Naive thymus-derived CD4-positive, alpha-beta T cell (primary cell): ENCODE data around the gene TNPO1. TPM values are rescaled to one million over a fixed set of nuclear protein-coding genes. Genes with fewer than 3 reads are reported as not detected.

Source experiments
- ATAC-seq: fragments of 150-1000 bp; cut with Tn5 transposase; 2 replicates; pipeline ENCODE4 v1.10.0; 2021; ENCODE audit warnings: mild to moderate bottlenecking, moderate library complexity
- CTCF ChIA-PET: fragments of 350-600 bp; sonication (Branson Sonifier 250); formaldehyde crosslinking; loops from one replicate; lab custom pipeline; 2021; ENCODE audit warnings: antibody characterized with exemption; lab: Charles Lee
- POLR2A ChIA-PET: fragments of 350-600 bp; sonication (Branson Sonifier 250); formaldehyde crosslinking; loops from one replicate; lab custom pipeline; 2021; ENCODE audit warnings: antibody characterized with exemption, inconsistent platforms; lab: Charles Lee
- DNase-seq, 9 donors: peaks; one replicate each; pipeline versions ENCODE4 v3.0.0 to v3.0.0-alpha.2; 2020 to 2022; ENCODE audit warnings: mixed read lengths in 1 of 9
- H3K27ac ChIP-seq: one replicate; pipeline ENCODE4 v1.7.0; 2013; ENCODE audit warnings: mild to moderate bottlenecking, low read depth, low read length, moderate library complexity
- H3K27me3 ChIP-seq, 2 donors: one replicate each; pipeline ENCODE4 v1.7.0; 2013; ENCODE audit warnings: low read length in 2 of 2, mild to moderate bottlenecking in 2 of 2, moderate library complexity in 2 of 2; ENCODE audit not compliant: control insufficient read depth in 2 of 2, insufficient read depth in 2 of 2
- H3K36me3 ChIP-seq, 3 experiments: 1 replicate in 2 of 3; 2 replicates in 1 of 3; pipeline ENCODE4 v1.7.0; 2013; ENCODE audit warnings: low read length in 3 of 3, mild to moderate bottlenecking in 3 of 3, moderate library complexity in 1 of 3; ENCODE audit not compliant: insufficient read depth in 3 of 3, control insufficient read depth in 2 of 3
- H3K4me1 ChIP-seq, 2 donors: one replicate each; pipeline ENCODE4 v1.7.0; 2013; ENCODE audit warnings: low read length in 2 of 2, mild to moderate bottlenecking in 2 of 2, moderate library complexity in 1 of 2; ENCODE audit not compliant: control insufficient read depth in 2 of 2, insufficient read depth in 2 of 2
- H3K4me3 ChIP-seq: 2 replicates; pipeline ENCODE4 v1.7.0; 2013; ENCODE audit warnings: mild to moderate bottlenecking, low read length
- H3K9me3 ChIP-seq, 3 experiments: 1 replicate in 2 of 3; 2 replicates in 1 of 3; pipeline ENCODE4 v1.7.0; 2013; ENCODE audit warnings: low read length in 3 of 3; ENCODE audit not compliant: control insufficient read depth in 2 of 3
- H3K27ac Mint-ChIP-seq, 9 donors: one replicate each; pipeline ENCODE4 v1.8.0; 2020 to 2022; ENCODE audit warnings: mixed read lengths in 9 of 9, mild to moderate bottlenecking in 8 of 9, moderate library complexity in 5 of 9, inconsistent platforms in 2 of 9
- H3K27me3 Mint-ChIP-seq, 5 donors: one replicate each; pipeline ENCODE4 v1.8.0; 2021 to 2022; ENCODE audit warnings: mixed read lengths in 5 of 5, mild to moderate bottlenecking in 1 of 5
- H3K36me3 Mint-ChIP-seq, 5 donors: one replicate each; pipeline ENCODE4 v1.8.0; 2020 to 2022; ENCODE audit warnings: mixed read lengths in 5 of 5, mild to moderate bottlenecking in 3 of 5, inconsistent platforms in 1 of 5
- H3K4me1 Mint-ChIP-seq, 7 donors: one replicate each; pipeline ENCODE4 v1.8.0; 2020 to 2022; ENCODE audit warnings: mixed read lengths in 7 of 7, mild to moderate bottlenecking in 3 of 7, inconsistent platforms in 1 of 7
- H3K4me3 Mint-ChIP-seq, 10 donors: one replicate each; pipeline ENCODE4 v1.8.0; 2020 to 2022; ENCODE audit warnings: mild to moderate bottlenecking in 10 of 10, mixed read lengths in 10 of 10, moderate library complexity in 6 of 10, inconsistent platforms in 2 of 10
- H3K9me3 Mint-ChIP-seq, 11 donors: one replicate each; pipeline ENCODE4 v1.8.0; 2020 to 2022; ENCODE audit warnings: mixed read lengths in 11 of 11, mild to moderate bottlenecking in 4 of 11, inconsistent platforms in 1 of 11, moderate library complexity in 1 of 11
- intact Hi-C, 2 donors: fragments of 100-400 bp; cut with micrococcal nuclease; formaldehyde crosslinking; loops; one replicate each; pipeline ENCODE4 v1.15.1; 2023
- polyA plus RNA-seq, 2 donors: library from polyadenylated mRNA; unstranded; fragments of 300-500 nt; fragmentation: Illumina TruSeq; gene quantifications; one replicate each; pipeline ENCODE4 v1.2.3, GENCODE V29; 2021
- total RNA-seq, 6 experiments: library from RNA in 5 of 6; stranded (reverse) in 5 of 6; gene quantifications; 1 replicate in 5 of 6; 2 replicates in 1 of 6; pipeline ENCODE4 v1.2.3 and lab custom pipeline; 2021 to 2026

TNPO1 gene
- total and polyA plus RNA-seq, 7 experiments from 2014 or later: 52.8 to 96.3 (median 74.4) TPM

GRCh38 chr5:72822944-72823343, 6.5 kb downstream of the TNPO1 start:
- ATAC-seq: no peak
- ChIA-PET CTCF (no interaction called here), POLR2A (no interaction called here)
- Histone ChIP-seq H3K27me3 (no peaks in the 10 kb centered on the region), H3K4me3 (no peak overlapping the region), H3K27ac (no peak overlapping the region), H3K4me1 (peaks cover 0 to 10% of the 10 kb centered on the region in 2 donors), H3K9me3 (no peaks in the 10 kb centered on the region), H3K36me3 (no peaks in the 10 kb centered on the region)
- intact Hi-C loops: no loop called here
- Mint-ChIP-seq H3K4me3 (no peak overlapping the region), H3K36me3 (no peaks in the 10 kb centered on the region), H3K4me1 (peaks cover 8 to 22% (median 21%) of the 10 kb centered on the region in 7 donors), H3K27ac (no peak overlapping the region), H3K27me3 (no peaks in the 10 kb centered on the region), H3K9me3 (no peaks in the 10 kb centered on the region)
- no peak for DNase-seq

GRCh38 chr5:72829707-72830106, 13.2 kb downstream of the TNPO1 start:
- POLR2A ChIA-PET: no interaction called here
- H3K9me3 ChIP-seq: no peaks in the 10 kb centered on the region
- no peaks in the 10 kb centered on the region for H3K36me3 ChIP-seq
- H3K4me1 ChIP-seq: no peaks in the 10 kb centered on the region
- Mint-ChIP-seq H3K36me3 (peaks cover 0 to 3% (median 0%) of the 10 kb centered on the region in 5 donors), H3K9me3 (no peaks in the 10 kb centered on the region), H3K27me3 (peaks cover 0 to 11% (median 0%) of the 10 kb centered on the region in 5 donors), H3K4me3 (no peak overlapping the region), H3K4me1 (peaks cover 0 to 15% (median 4%) of the 10 kb centered on the region in 7 donors), H3K27ac (no peak overlapping the region)
- CTCF ChIA-PET: interaction anchor here (0.7 to 1.1 kb wide), 2 partner anchors 19 to 137 kb away, joined by 3 read pairs; no protein-coding TSS in a partner anchor
- intact Hi-C loops: no loop called here
- no peak for DNase-seq
- no peaks in the 10 kb centered on the region for H3K27me3 ChIP-seq
- ATAC-seq: no peak
- no peak overlapping the region for H3K27ac ChIP-seq
- no peak overlapping the region for H3K4me3 ChIP-seq

GRCh38 chr5:72830362-72830761, 13.9 kb downstream of the TNPO1 start:
- Histone ChIP-seq H3K4me3 (no peak overlapping the region), H3K36me3 (no peaks in the 10 kb centered on the region), H3K27me3 (no peaks in the 10 kb centered on the region), H3K9me3 (no peaks in the 10 kb centered on the region), H3K4me1 (no peaks in the 10 kb centered on the region), H3K27ac (no peak overlapping the region)
- no peak overlapping the region for H3K4me3 Mint-ChIP-seq
- H3K27ac Mint-ChIP-seq: no peak overlapping the region
- intact Hi-C loops: no loop called here
- DNase-seq (no peak), ATAC-seq (no peak)
- H3K4me1 Mint-ChIP-seq: peaks cover 0 to 15% (median 4%) of the 10 kb centered on the region in 7 donors
- H3K36me3 Mint-ChIP-seq: peaks cover 0 to 6% (median 0%) of the 10 kb centered on the region in 5 donors
- peaks cover 0 to 11% (median 0%) of the 10 kb centered on the region in 5 donors for H3K27me3 Mint-ChIP-seq
- ChIA-PET CTCF (no interaction called here), POLR2A (no interaction called here)
- no peaks in the 10 kb centered on the region for H3K9me3 Mint-ChIP-seq

- Mint-ChIP-seq H3K27me3 (peaks cover 0 to 11% (median 0%) of the 10 kb centered on the region in 5 donors), H3K4me1 (peaks cover 0 to 18% (median 6%) of the 10 kb centered on the region in 7 donors), H3K27ac (no peak overlapping the region), H3K9me3 (no peaks in the 10 kb centered on the region), H3K4me3 (no peak overlapping the region), H3K36me3 (peaks cover 0 to 8% (median 0%) of the 10 kb centered on the region in 5 donors)
- Histone ChIP-seq H3K4me1 (no peaks in the 10 kb centered on the region), H3K36me3 (no peaks in the 10 kb centered on the region), H3K9me3 (no peaks in the 10 kb centered on the region), H3K27ac (no peak overlapping the region), H3K4me3 (no peak overlapping the region), H3K27me3 (no peaks in the 10 kb centered on the region)
- ATAC-seq (no peak), DNase-seq (no peak)
- intact Hi-C loops: loop anchor here in 1 of 2 donors (2.0 kb wide), 1 partner anchor 19 kb away; no protein-coding TSS in a partner anchor
- POLR2A ChIA-PET: no interaction called here
- CTCF ChIA-PET: interaction anchor here (0.9 kb wide), 1 partner anchor 220 kb away, joined by 3 read pairs; no protein-coding TSS in a partner anchor
Observed at GRCh38 chr5:72831685-72832084, 15.2 kb downstream of the TNPO1 start.

GRCh38 chr5:72834924-72835323, 18.5 kb downstream of the TNPO1 start:
- Mint-ChIP-seq H3K4me1 (peaks cover 0 to 18% (median 12%) of the 10 kb centered on the region in 7 donors), H3K27me3 (peaks cover 0 to 31% (median 0%) of the 10 kb centered on the region in 5 donors), H3K27ac (no peak overlapping the region), H3K9me3 (no peaks in the 10 kb centered on the region), H3K36me3 (peaks cover 0 to 8% (median 0%) of the 10 kb centered on the region in 5 donors), H3K4me3 (no peak overlapping the region)
- H3K36me3 ChIP-seq: no peaks in the 10 kb centered on the region
- no peaks in the 10 kb centered on the region for H3K9me3 ChIP-seq
- no peaks in the 10 kb centered on the region for H3K4me1 ChIP-seq
- ChIA-PET POLR2A (no interaction called here), CTCF (no interaction called here)
- no peak overlapping the region for H3K27ac ChIP-seq
- intact Hi-C loops: no loop called here
- no peak overlapping the region for H3K4me3 ChIP-seq
- DNase-seq (no peak), ATAC-seq (no peak)
- no peaks in the 10 kb centered on the region for H3K27me3 ChIP-seq

- Histone ChIP-seq H3K27me3 (no peaks in the 10 kb centered on the region), H3K4me3 (no peak overlapping the region), H3K27ac (no peak overlapping the region), H3K9me3 (no peaks in the 10 kb centered on the region), H3K36me3 (no peaks in the 10 kb centered on the region), H3K4me1 (no peaks in the 10 kb centered on the region)
- Mint-ChIP-seq H3K9me3 (no peaks in the 10 kb centered on the region), H3K27ac (no peak overlapping the region), H3K4me3 (no peak overlapping the region), H3K36me3 (peaks cover 0 to 8% (median 0%) of the 10 kb centered on the region in 5 donors), H3K27me3 (peaks cover 0 to 36% (median 0%) of the 10 kb centered on the region in 5 donors), H3K4me1 (peaks cover 0 to 25% (median 11%) of the 10 kb centered on the region in 7 donors)
- POLR2A ChIA-PET: no interaction called here
- CTCF ChIA-PET: no interaction called here
- no peak for DNase-seq
- intact Hi-C loops: no loop called here
- ATAC-seq: no peak
Observed at GRCh38 chr5:72835633-72836032, 19.2 kb downstream of the TNPO1 start.

- Mint-ChIP-seq H3K4me1 (peaks cover 0 to 30% (median 11%) of the 10 kb centered on the region in 7 donors), H3K4me3 (no peak overlapping the region), H3K27me3 (peaks cover 0 to 45% (median 0%) of the 10 kb centered on the region in 5 donors), H3K27ac (no peak overlapping the region), H3K9me3 (no peaks in the 10 kb centered on the region), H3K36me3 (peaks cover 0 to 8% (median 0%) of the 10 kb centered on the region in 5 donors)
- ChIA-PET POLR2A (no interaction called here), CTCF (no interaction called here)
- DNase-seq (no peak), ATAC-seq (no peak)
- H3K36me3 ChIP-seq: no peaks in the 10 kb centered on the region
- no peak overlapping the region for H3K4me3 ChIP-seq
- H3K27ac ChIP-seq: no peak overlapping the region
- intact Hi-C loops: no loop called here
- no peaks in the 10 kb centered on the region for H3K9me3 ChIP-seq
- H3K4me1 ChIP-seq: no peaks in the 10 kb centered on the region
- H3K27me3 ChIP-seq: no peaks in the 10 kb centered on the region
Observed at GRCh38 chr5:72836810-72837209, 20.3 kb downstream of the TNPO1 start.
